Astrocyte of the cerebellum (primary cell): Measurements from ENCODE around the gene DNAJC10.
"Not testable (repeated sequence)": the region's sequence is repeated elsewhere in the genome, so short reads cannot be mapped to it uniquely, and the experiment has no call there.

Source experiments
- DNase-seq: peaks from one replicate; pipeline ENCODE4 v3.0.0-alpha.2; 2011; ENCODE audit warnings: low read depth
- H3K4me3 ChIP-seq: 2 replicates; pipeline ENCODE4 v1.5.1; 2011; ENCODE audit warnings: mild to moderate bottlenecking, low read depth, low read length, moderate library complexity
- CTCF ChIP-seq: IDR thresholded peaks from 2 replicates; pipeline ENCODE4 v1.5.1; 2012; ENCODE audit warnings: low read length, low read depth, moderate library complexity, mild to moderate bottlenecking; ENCODE audit errors: missing control alignments
- in situ Hi-C: cut with HindIII; loops from 2 replicates; pipeline ENCODE4 v1.10.0; 2017; ENCODE audit warnings: low sequenced_read_pairs

Gene DNAJC10

GRCh38 chr2:182682210-182682609, 33.8 kb upstream of the DNAJC10 start:
- no peak for TF ChIP-seq CTCF
- in situ Hi-C loops, result no loop called here
- DNase-seq, result no peak
- H3K4me3 ChIP-seq, result no peak overlapping the region

GRCh38 chr2:182685559-182685958, 30.5 kb upstream of the DNAJC10 start:
- DNase-seq, result no peak
- in situ Hi-C loops, result no loop called here
- no peak overlapping the region for H3K4me3 ChIP-seq
- no peak for TF ChIP-seq CTCF

- in situ Hi-C loops, H3K4me3 ChIP-seq, DNase-seq: not testable (repeated sequence)
Observed at GRCh38 chr2:182686763-182687162, 29.3 kb upstream of the DNAJC10 start.

GRCh38 chr2:182694189-182694588, 21.9 kb upstream of the DNAJC10 start:
- TF ChIP-seq CTCF, result no peak
- no peak for DNase-seq
- H3K4me3 ChIP-seq, result no peak overlapping the region
- in situ Hi-C loops, result no loop called here

GRCh38 chr2:182695776-182696175, 20.3 kb upstream of the DNAJC10 start:
- TF ChIP-seq CTCF, result no peak
- in situ Hi-C loops, result no loop called here
- no peak for DNase-seq
- H3K4me3 ChIP-seq, result no peak overlapping the region

GRCh38 chr2:182698671-182699070, 17.4 kb upstream of the DNAJC10 start:
- TF ChIP-seq CTCF, result no peak
- DNase-seq, result no peak
- in situ Hi-C loops, result no loop called here
- H3K4me3 ChIP-seq, result no peak overlapping the region

GRCh38 chr2:182705761-182706160, 10.3 kb upstream of the DNAJC10 start:
- no peak for TF ChIP-seq CTCF
- in situ Hi-C loops, result no loop called here
- no peak overlapping the region for H3K4me3 ChIP-seq
- DNase-seq, result no peak
